Cardiac fibroblast (primary cell): ENCODE results near the gene STYXL1.
"Not testable (repeated sequence)": the region's sequence is repeated elsewhere in the genome, so short reads cannot be mapped to it uniquely, and the experiment has no call there.

Experiments
- DNase-seq, 2 donors: peaks; one replicate each; pipeline versions ENCODE4 v3.0.0 to v3.0.0-alpha.2; 2010; ENCODE audit warnings: low read depth in 2 of 2
- H3K4me3 ChIP-seq, 2 donors: replicated peaks in 1 of 2; 1 replicate in 1 of 2; 2 replicates in 1 of 2; pipeline ENCODE4 v1.5.1; 2011; ENCODE audit warnings: low read depth in 2 of 2, low read length in 2 of 2, mild to moderate bottlenecking in 2 of 2, moderate library complexity in 1 of 2
- CTCF ChIP-seq: IDR thresholded peaks from one replicate; pipeline ENCODE4 v1.5.1; 2011; ENCODE audit warnings: low read depth, mild to moderate bottlenecking, low read length, inconsistent platforms

STYXL1 gene

GRCh38 chr7:76057103-76057812 is 9.5 kb upstream of the STYXL1 start:
- no peak for TF ChIP-seq CTCF
- H3K4me3 ChIP-seq = no peak overlapping the region
- DNase-seq = no peak

DNA sequence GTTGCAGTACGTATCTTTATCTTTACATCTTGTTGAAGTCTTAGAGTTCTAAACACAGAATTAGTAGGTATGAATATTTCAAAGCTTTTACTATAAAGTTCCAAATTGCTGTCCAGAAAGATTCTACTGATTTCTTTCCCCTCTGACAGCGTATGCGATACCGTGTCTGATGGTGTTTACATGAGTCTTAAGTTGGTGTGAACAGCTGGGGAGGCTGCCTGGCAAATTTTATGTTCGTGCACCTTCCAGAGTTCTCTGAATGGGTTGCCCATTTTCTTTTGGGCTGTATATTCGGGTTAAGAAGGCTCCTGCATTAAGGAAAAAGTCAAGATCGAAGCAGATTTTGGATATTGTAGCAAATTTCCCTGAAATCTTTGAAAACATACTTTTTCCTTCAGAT is 8.4 kb upstream of the STYXL1 start:
- H3K4me3 ChIP-seq = no peak overlapping the region
- no peak for DNase-seq
- no peak for TF ChIP-seq CTCF

- H3K4me3 ChIP-seq = no peak overlapping the region
- no peak for TF ChIP-seq CTCF
- DNase-seq = peak; percentile 30 to 50
These were observed 6.6 kb upstream of the STYXL1 start for GRCh38 chr7:76054123-76055120.

DNA sequence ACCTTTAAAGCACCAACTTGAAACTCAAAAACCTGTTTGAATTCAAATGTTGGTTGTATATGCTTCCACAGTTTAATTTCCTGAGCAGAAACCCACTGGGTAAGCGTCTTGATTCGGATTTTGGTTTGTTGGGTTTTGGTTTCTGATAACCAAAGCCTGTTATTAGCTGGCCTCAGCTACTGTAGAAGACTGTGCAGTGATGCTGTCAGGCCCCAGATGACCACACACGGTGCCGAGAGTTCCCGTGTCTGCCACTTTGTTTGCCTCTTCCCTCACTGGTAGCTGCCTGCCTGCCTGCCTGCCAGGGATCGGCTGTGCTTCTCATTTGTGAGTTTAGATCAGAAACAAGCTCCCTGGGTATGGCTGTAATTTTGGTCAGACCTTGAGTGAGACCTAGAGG is 5.7 kb upstream of the STYXL1 start:
- DNase-seq = no peak
- H3K4me3 ChIP-seq = no peak overlapping the region
- no peak for TF ChIP-seq CTCF

DNA sequence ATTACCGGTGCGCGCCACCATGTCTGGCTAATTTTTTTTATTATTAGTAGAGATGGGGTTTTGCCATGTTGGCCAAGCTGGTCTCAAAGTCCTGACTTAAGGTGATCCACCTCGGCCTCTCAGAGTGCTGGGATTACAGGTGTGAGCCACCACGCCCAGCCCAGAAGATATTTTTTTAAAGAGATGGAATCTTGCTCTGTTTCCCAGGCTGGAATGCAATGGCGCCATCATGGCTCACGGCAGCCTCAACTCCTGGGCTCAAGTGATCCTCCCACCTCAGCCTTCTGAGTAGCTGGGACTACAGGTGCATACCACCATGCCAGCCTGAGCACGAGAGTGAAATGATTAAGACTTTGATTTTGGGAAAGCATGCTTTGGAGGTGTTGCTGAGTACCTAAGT is 4.9 kb upstream of the STYXL1 start:
- H3K4me3 ChIP-seq, DNase-seq: not testable (repeated sequence)

DNA sequence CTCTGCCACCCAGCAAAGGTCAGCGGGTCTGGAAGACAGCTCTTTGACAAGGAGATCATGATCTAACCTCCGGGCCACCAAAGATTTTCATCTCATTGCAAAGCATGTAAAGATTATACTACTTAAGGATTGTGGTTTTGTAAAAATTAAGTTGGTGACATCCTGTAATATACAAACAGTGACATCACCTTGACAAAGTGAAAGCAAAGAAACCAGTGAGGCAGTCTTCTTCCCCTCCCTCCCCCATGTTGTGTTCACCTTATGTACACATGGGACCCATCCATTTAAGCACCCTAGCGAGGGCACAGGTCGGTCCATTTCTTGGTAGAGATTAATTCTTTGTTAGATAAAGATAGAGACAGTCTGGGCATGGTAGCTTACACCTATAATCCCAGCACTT is 4.0 kb upstream of the STYXL1 start:
- DNase-seq = no peak
- TF ChIP-seq CTCF = no peak
- H3K4me3 ChIP-seq = no peak overlapping the region

GRCh38 chr7:76050545-76050944 is 2.7 kb upstream of the STYXL1 start:
- no peak for TF ChIP-seq CTCF
- H3K4me3 ChIP-seq = no peak overlapping the region
- no peak for DNase-seq
